HG03520 (cell line): Measurements from ENCODE around the gene TCF19.

Experiments
- ATAC-seq: cut with Tn5 transposase; IDR thresholded peaks from one replicate; pipeline ENCODE4 v1.9.1; 2021; ENCODE audit warnings: mild to moderate bottlenecking, moderate library complexity; ENCODE audit not compliant: unreplicated experiment

The TCF19 gene

GRCh38 chr6:31158140-31158862, at the start of gene TCF19:
Gene TCF19, plus strand, starts transcription at chr6:31158589. Its CDS starts 881 bp downstream, at chr6:31159470.
- peak; percentile 87 for ATAC-seq

GRCh38 chr6:31110825-31111582, 47.4 kb upstream of the TCF19 start:
- no peak for ATAC-seq

GRCh38 chr6:31111712-31112111, 46.7 kb upstream of the TCF19 start:
- no peak for ATAC-seq

GRCh38 chr6:31112478-31112877, 45.9 kb upstream of the TCF19 start, which contains the start of gene C6orf15:
Gene C6orf15, minus strand, starts transcription at chr6:31112575. Its CDS starts 20 bp downstream, at chr6:31112555.
- ATAC-seq = no peak

GRCh38 chr6:31113861-31114540, 44.4 kb upstream of the TCF19 start:
- ATAC-seq = no peak

GRCh38 chr6:31114541-31114878, 43.9 kb upstream of the TCF19 start, which contains the start of gene PSORS1C1:
Gene PSORS1C1, plus strand, starts transcription at chr6:31114800. Its CDS starts 14,833 bp downstream, at chr6:31129633.
- ATAC-seq = no peak

GRCh38 chr6:31114970-31115849, 43.2 kb upstream of the TCF19 start:
- no peak for ATAC-seq

GRCh38 chr6:31115941-31116560, 42.3 kb upstream of the TCF19 start:
- ATAC-seq = no peak

- no peak for ATAC-seq
Observed at GRCh38 chr6:31116661-31117385, 41.6 kb upstream of the TCF19 start.

- no peak for ATAC-seq
Observed at GRCh38 chr6:31118178-31118577, 40.2 kb upstream of the TCF19 start.

GRCh38 chr6:31120151-31120915, 38.1 kb upstream of the TCF19 start, which contains the start of gene CDSN:
Gene CDSN, minus strand, starts transcription at chr6:31120446. Its CDS starts 27 bp downstream, at chr6:31120419.
- ATAC-seq = no peak

- no peak for ATAC-seq
Observed at GRCh38 chr6:31121131-31121790, 37.1 kb upstream of the TCF19 start.

GRCh38 chr6:31122791-31123706, 35.3 kb upstream of the TCF19 start:
- no peak for ATAC-seq

GRCh38 chr6:31125162-31125561, 33.2 kb upstream of the TCF19 start:
- no peak for ATAC-seq

- no peak for ATAC-seq
Observed at GRCh38 chr6:31125586-31126363, 32.6 kb upstream of the TCF19 start.
